Neural progenitor cell (in vitro differentiated cells): ENCODE data around the gene OSM. TPM values are rescaled to one million over a fixed set of nuclear protein-coding genes. Genes with fewer than 3 reads are reported as not detected.
A peak's percentile ranks its signal among the peaks of the same experiment; 100 is the strongest.

Source experiments
- DNase-seq: peaks from one replicate; pipeline ENCODE4 v3.0.0-alpha.2; 2016; ENCODE audit warnings: low spot score
- H2AFZ ChIP-seq: fragments of 200-600 bp; sonication (generic); replicated peaks from 2 replicates; pipeline ENCODE4 v1.6.1; 2016; ENCODE audit warnings: antibody characterized with exemption
- H3F3A ChIP-seq: fragments of 200-600 bp; sonication (generic); 2 replicates; pipeline ENCODE4 v1.6.1; 2016; ENCODE audit warnings: antibody characterized with exemption, low read depth
- H3K27ac ChIP-seq: fragments of 200-600 bp; sonication (generic); 2 replicates; pipeline ENCODE4 v1.5.1; 2016; ENCODE audit warnings: mild to moderate bottlenecking
- H3K27me3 ChIP-seq: fragments of 200-600 bp; sonication (generic); 2 replicates; pipeline ENCODE4 v1.6.1; 2016; ENCODE audit warnings: mild to moderate bottlenecking, moderate library complexity
- H3K36me3 ChIP-seq: fragments of 200-600 bp; sonication (generic); 2 replicates; pipeline ENCODE4 v1.5.1; 2016
- H3K4me1 ChIP-seq: fragments of 200-600 bp; sonication (generic); 2 replicates; pipeline ENCODE4 v1.6.1; 2016; ENCODE audit warnings: mixed run types
- H3K4me2 ChIP-seq: fragments of 200-600 bp; sonication (generic); 2 replicates; pipeline ENCODE4 v1.6.1; 2016
- H3K4me3 ChIP-seq: fragments of 200-600 bp; sonication (generic); 2 replicates; pipeline ENCODE4 v1.5.1; 2016
- H3K79me2 ChIP-seq: fragments of 200-600 bp; sonication (generic); 2 replicates; pipeline ENCODE4 v1.6.1; 2016; ENCODE audit warnings: low read depth
- H3K9ac ChIP-seq: fragments of 200-600 bp; sonication (generic); 2 replicates; pipeline ENCODE4 v1.6.1; 2016
- H3K9me3 ChIP-seq: fragments of 200-600 bp; sonication (generic); 2 replicates; pipeline ENCODE4 v1.5.1; 2016; ENCODE audit warnings: low read depth
- H4K20me1 ChIP-seq: fragments of 200-600 bp; sonication (generic); 2 replicates; pipeline ENCODE4 v1.6.1; 2016; ENCODE audit warnings: low read depth
- H3K27ac Mint-ChIP-seq: 3 replicates; pipeline ENCODE4 v1.8.0; 2021; ENCODE audit warnings: mixed read lengths
- H3K27me3 Mint-ChIP-seq: 2 replicates; pipeline ENCODE4 v1.8.0; 2022; ENCODE audit warnings: low read depth, mild to moderate bottlenecking, inconsistent platforms, moderate library complexity, mixed read lengths; ENCODE audit not compliant: insufficient read depth
- H3K36me3 Mint-ChIP-seq: 3 replicates; pipeline ENCODE4 v1.8.0; 2021; ENCODE audit warnings: mixed read lengths
- H3K4me1 Mint-ChIP-seq: 3 replicates; pipeline ENCODE4 v1.8.0; 2021; ENCODE audit warnings: mixed read lengths
- H3K4me3 Mint-ChIP-seq: 3 replicates; pipeline ENCODE4 v1.8.0; 2021; ENCODE audit warnings: mild to moderate bottlenecking, moderate library complexity, mixed read lengths
- H3K9me3 Mint-ChIP-seq: 3 replicates; pipeline ENCODE4 v1.8.0; 2020; ENCODE audit warnings: mixed read lengths
- EZH2 ChIP-seq: fragments of 200-600 bp; sonication (generic); IDR thresholded peaks from 2 replicates; pipeline ENCODE4 v1.6.1; 2017; ENCODE audit warnings: antibody characterized with exemption, mild to moderate bottlenecking, moderate library complexity
- EZH2phosphoT487 ChIP-seq: fragments of 200-600 bp; sonication (generic); IDR thresholded peaks from 2 replicates; pipeline ENCODE4 v1.6.1; 2017; ENCODE audit warnings: antibody characterized with exemption
- total RNA-seq: library from RNA; depleted of rRNA; stranded (reverse); fragments of >200 nt; gene quantifications from 2 replicates; pipeline ENCODE4 v1.2.3, GENCODE V29; 2015; ENCODE audit warnings: low replicate concordance
- TF ChIP-seq, protein P1 (sequence below): fragments of 200-600 bp; sonication (generic); IDR thresholded peaks from 2 replicates; pipeline ENCODE4 v1.5.1; 2017; ENCODE audit warnings: antibody characterized with exemption, mild to moderate bottlenecking

Gene OSM
- total RNA-seq, 1 donor from 2014 or later: not detected

DNA sequence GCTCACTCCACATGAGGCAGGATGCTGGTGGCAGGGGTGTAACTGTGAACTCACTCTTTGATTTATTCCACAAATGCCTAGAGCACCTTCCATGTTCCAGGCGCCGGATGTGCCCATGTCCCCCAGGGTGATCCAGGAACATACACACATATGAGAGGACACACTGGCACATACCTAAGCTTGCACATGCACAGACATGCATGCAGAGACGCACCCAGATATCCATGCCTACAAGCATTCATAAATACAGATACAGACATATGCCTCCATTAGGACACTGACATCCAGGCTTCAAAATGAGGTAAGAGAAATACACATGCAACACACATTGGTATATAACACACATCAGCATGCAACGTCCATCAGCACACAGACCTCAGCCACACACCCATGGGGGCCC lies 4.5 kb downstream of the OSM start:
- DNase-seq: no peak
- Mint-ChIP-seq H3K27ac (peak overlapping the region; percentile 63), H3K4me1 (peaks cover 19% of the 10 kb centered on the region), H3K4me3 (peak overlapping the region; percentile 62), H3K9me3 (no peaks in the 10 kb centered on the region), H3K36me3 (no peaks in the 10 kb centered on the region), H3K27me3 (peaks cover 18% of the 10 kb centered on the region)
- Histone ChIP-seq H3K4me2 (no peak overlapping the region), H3K9ac (no peak overlapping the region), H3F3A (no peaks in the 10 kb centered on the region), H3K9me3 (no peaks in the 10 kb centered on the region), H3K36me3 (no peaks in the 10 kb centered on the region), H2AFZ (no peak overlapping the region), H4K20me1 (no peaks in the 10 kb centered on the region), H3K4me3 (no peak overlapping the region), H3K4me1 (peaks cover 5% of the 10 kb centered on the region), H3K79me2 (no peaks in the 10 kb centered on the region), H3K27ac (no peak overlapping the region), H3K27me3 (peaks cover 4% of the 10 kb centered on the region)
- TF ChIP-seq EZH2phosphoT487 (no peak), EZH2 (no peak)
- TF ChIP-seq, protein P1, sequence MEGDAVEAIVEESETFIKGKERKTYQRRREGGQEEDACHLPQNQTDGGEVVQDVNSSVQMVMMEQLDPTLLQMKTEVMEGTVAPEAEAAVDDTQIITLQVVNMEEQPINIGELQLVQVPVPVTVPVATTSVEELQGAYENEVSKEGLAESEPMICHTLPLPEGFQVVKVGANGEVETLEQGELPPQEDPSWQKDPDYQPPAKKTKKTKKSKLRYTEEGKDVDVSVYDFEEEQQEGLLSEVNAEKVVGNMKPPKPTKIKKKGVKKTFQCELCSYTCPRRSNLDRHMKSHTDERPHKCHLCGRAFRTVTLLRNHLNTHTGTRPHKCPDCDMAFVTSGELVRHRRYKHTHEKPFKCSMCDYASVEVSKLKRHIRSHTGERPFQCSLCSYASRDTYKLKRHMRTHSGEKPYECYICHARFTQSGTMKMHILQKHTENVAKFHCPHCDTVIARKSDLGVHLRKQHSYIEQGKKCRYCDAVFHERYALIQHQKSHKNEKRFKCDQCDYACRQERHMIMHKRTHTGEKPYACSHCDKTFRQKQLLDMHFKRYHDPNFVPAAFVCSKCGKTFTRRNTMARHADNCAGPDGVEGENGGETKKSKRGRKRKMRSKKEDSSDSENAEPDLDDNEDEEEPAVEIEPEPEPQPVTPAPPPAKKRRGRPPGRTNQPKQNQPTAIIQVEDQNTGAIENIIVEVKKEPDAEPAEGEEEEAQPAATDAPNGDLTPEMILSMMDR: no peak

- TF ChIP-seq EZH2 (no peak), EZH2phosphoT487 (no peak)
- TF ChIP-seq, protein P1: no peak
- Histone ChIP-seq H4K20me1 (no peaks in the 10 kb centered on the region), H3K27ac (no peak overlapping the region), H3K79me2 (no peaks in the 10 kb centered on the region), H3K27me3 (peaks cover 4% of the 10 kb centered on the region), H3F3A (peaks cover 7% of the 10 kb centered on the region), H2AFZ (no peak overlapping the region), H3K4me1 (peaks cover 5% of the 10 kb centered on the region), H3K36me3 (no peaks in the 10 kb centered on the region), H3K4me3 (no peak overlapping the region), H3K9ac (no peak overlapping the region), H3K4me2 (no peak overlapping the region), H3K9me3 (no peaks in the 10 kb centered on the region)
- H3K27me3 Mint-ChIP-seq: peaks cover 21% of the 10 kb centered on the region
- H3K36me3 Mint-ChIP-seq: no peaks in the 10 kb centered on the region
- H3K4me3 Mint-ChIP-seq: no peak overlapping the region
- DNase-seq: no peak
- H3K4me1 Mint-ChIP-seq: peaks cover 23% of the 10 kb centered on the region
- no peak overlapping the region for H3K27ac Mint-ChIP-seq
- H3K9me3 Mint-ChIP-seq: no peaks in the 10 kb centered on the region
These were observed 5.5 kb downstream of the OSM start for GRCh38 chr22:30261134-30261533.

- H3K36me3 ChIP-seq: no peaks in the 10 kb centered on the region
- H3K9me3 Mint-ChIP-seq: no peaks in the 10 kb centered on the region
- H3K4me2 ChIP-seq: no peak overlapping the region
- H3K27me3 Mint-ChIP-seq: peaks cover 17% of the 10 kb centered on the region
- no peak overlapping the region for H3K27ac Mint-ChIP-seq
- no peak overlapping the region for H2AFZ ChIP-seq
- DNase-seq: no peak
- no peaks in the 10 kb centered on the region for H3K79me2 ChIP-seq
- no peak overlapping the region for H3K27ac ChIP-seq
- no peaks in the 10 kb centered on the region for H3K36me3 Mint-ChIP-seq
- H3K4me3 Mint-ChIP-seq: no peak overlapping the region
- H3K4me1 Mint-ChIP-seq: peaks cover 25% of the 10 kb centered on the region
- H3K9ac ChIP-seq: no peak overlapping the region
- peaks cover 4% of the 10 kb centered on the region for H3K27me3 ChIP-seq
- H3K4me1 ChIP-seq: peaks cover 5% of the 10 kb centered on the region
- H3F3A ChIP-seq: peaks cover 7% of the 10 kb centered on the region
- H4K20me1 ChIP-seq: no peaks in the 10 kb centered on the region
- H3K4me3 ChIP-seq: no peak overlapping the region
- no peaks in the 10 kb centered on the region for H3K9me3 ChIP-seq
- TF ChIP-seq EZH2 (no peak), EZH2phosphoT487 (no peak)
- TF ChIP-seq, protein P1: no peak
These were observed 6.0 kb downstream of the OSM start for GRCh38 chr22:30260682-30261081.

DNA sequence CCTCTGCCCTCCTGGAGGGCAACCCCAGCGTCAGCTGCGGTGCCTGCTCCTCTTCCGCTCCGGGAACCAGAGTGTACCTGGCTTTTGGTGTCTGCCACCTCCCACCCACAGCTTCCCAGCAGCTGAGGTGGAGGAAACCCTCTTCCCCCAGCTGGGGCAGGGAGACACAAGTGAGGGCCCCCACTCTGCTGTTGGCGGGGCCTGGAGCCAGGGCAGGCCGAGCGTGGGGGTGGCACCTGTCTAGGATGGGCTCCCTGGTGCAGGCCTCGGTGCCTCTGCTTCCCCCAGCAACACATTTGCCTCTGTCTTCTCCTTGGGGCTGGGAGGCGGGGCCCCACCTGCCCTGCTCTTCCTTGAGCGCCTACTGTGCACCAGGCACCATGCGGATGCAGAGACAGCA lies 6.4 kb downstream of the OSM start:
- Histone ChIP-seq H3K79me2 (no peaks in the 10 kb centered on the region), H4K20me1 (no peaks in the 10 kb centered on the region), H3K4me3 (no peak overlapping the region), H2AFZ (no peak overlapping the region), H3K9ac (no peak overlapping the region), H3K27me3 (peaks cover 4% of the 10 kb centered on the region), H3F3A (peaks cover 7% of the 10 kb centered on the region), H3K4me1 (peaks cover 5% of the 10 kb centered on the region), H3K9me3 (no peaks in the 10 kb centered on the region), H3K4me2 (no peak overlapping the region), H3K27ac (no peak overlapping the region), H3K36me3 (no peaks in the 10 kb centered on the region)
- no peak for DNase-seq
- Mint-ChIP-seq H3K27me3 (peaks cover 17% of the 10 kb centered on the region), H3K4me1 (peaks cover 25% of the 10 kb centered on the region), H3K36me3 (no peaks in the 10 kb centered on the region), H3K4me3 (no peak overlapping the region), H3K27ac (no peak overlapping the region), H3K9me3 (no peaks in the 10 kb centered on the region)
- TF ChIP-seq EZH2phosphoT487 (no peak), EZH2 (no peak)
- TF ChIP-seq, protein P1: no peak
